OCI-LY1 (cell line): ENCODE measurements around the gene ABCB11.

Experiments used
- H2AFZ ChIP-seq: fragments of 200-600 bp; sonication (generic), shearing (Covaris generic); 2 replicates; pipeline ENCODE4 v1.6.0; 2014; ENCODE audit warnings: antibody characterized with exemption, mild to moderate bottlenecking, low read length
- H3F3A ChIP-seq: fragments of 200-600 bp; sonication (generic), shearing (Covaris generic); 2 replicates; pipeline ENCODE4 v1.6.0; 2014; ENCODE audit warnings: mild to moderate bottlenecking, antibody characterized with exemption, low read length, moderate library complexity; ENCODE audit not compliant: insufficient read depth
- H3K27ac ChIP-seq: fragments of 200-600 bp; sonication (generic); 2 replicates; pipeline ENCODE4 v1.5.1; 2014; ENCODE audit warnings: low read length, mixed run types, mild to moderate bottlenecking, low read depth; ENCODE audit not compliant: poor library complexity, severe bottlenecking
- H3K27me3 ChIP-seq: fragments of 200-600 bp; sonication (generic); 2 replicates; pipeline ENCODE4 v1.6.0; 2014; ENCODE audit warnings: antibody characterized with exemption, mild to moderate bottlenecking, low read length, moderate library complexity; ENCODE audit not compliant: insufficient read depth
- H3K36me3 ChIP-seq: fragments of 200-600 bp; sonication (generic); 2 replicates; pipeline ENCODE4 v1.6.1; 2014; ENCODE audit warnings: mild to moderate bottlenecking, antibody characterized with exemption, low read length, moderate library complexity, mixed read lengths; ENCODE audit not compliant: insufficient read depth
- H3K4me1 ChIP-seq: fragments of 200-600 bp; sonication (generic); 2 replicates; pipeline ENCODE4 v1.5.1; 2014; ENCODE audit warnings: mild to moderate bottlenecking, low read length, moderate library complexity; ENCODE audit not compliant: insufficient read depth, severe bottlenecking
- H3K4me2 ChIP-seq: fragments of 200-600 bp; sonication (generic), shearing (Covaris generic); 2 replicates; pipeline ENCODE4 v1.6.1; 2014; ENCODE audit warnings: low read length
- H3K4me3 ChIP-seq: fragments of 200-600 bp; sonication (generic); 2 replicates; pipeline ENCODE4 v1.5.1; 2014; ENCODE audit warnings: low read length, low read depth, mild to moderate bottlenecking, mixed read lengths; ENCODE audit not compliant: poor library complexity, severe bottlenecking
- H3K79me2 ChIP-seq: fragments of 200-600 bp; shearing (Covaris generic); 2 replicates; pipeline ENCODE4 v1.6.1; 2016; ENCODE audit warnings: mixed run types, low read length, mixed read lengths; ENCODE audit not compliant: insufficient read depth
- H3K9ac ChIP-seq: fragments of 200-600 bp; sonication (generic), shearing (Covaris generic); 2 replicates; pipeline ENCODE4 v1.6.1; 2014; ENCODE audit warnings: mild to moderate bottlenecking, low read length, mixed read lengths
- H3K9me2 ChIP-seq: fragments of 200-600 bp; sonication (generic), shearing (Covaris generic); 2 replicates; pipeline ENCODE4 v1.6.1; 2014; ENCODE audit warnings: low read depth, mild to moderate bottlenecking, low read length, mixed read lengths
- H3K9me3 ChIP-seq: fragments of 200-600 bp; shearing (Covaris generic); 2 replicates; pipeline ENCODE4 v1.6.1; 2014; ENCODE audit warnings: low read length, mixed read lengths
- H4K20me1 ChIP-seq: fragments of 200-600 bp; sonication (generic), shearing (Covaris generic); 2 replicates; pipeline ENCODE4 v1.6.0; 2016; ENCODE audit warnings: mild to moderate bottlenecking, low read length; ENCODE audit not compliant: insufficient read depth
- EZH2 ChIP-seq: fragments of 200-600 bp; sonication (generic), shearing (Covaris generic); IDR thresholded peaks from 2 replicates; pipeline ENCODE4 v1.8.0; 2017; ENCODE audit warnings: borderline replicate concordance, mixed run types, mild to moderate bottlenecking, antibody characterized with exemption, low read length, moderate library complexity, mixed read lengths
- TF ChIP-seq, protein P1 (sequence below): fragments of 200-600 bp; sonication (generic), shearing (Covaris generic); IDR thresholded peaks from 2 replicates; pipeline ENCODE4 v1.5.1; 2017; ENCODE audit warnings: mild to moderate bottlenecking, antibody characterized with exemption, low read length, moderate library complexity, mixed read lengths

Gene ABCB11

DNA sequence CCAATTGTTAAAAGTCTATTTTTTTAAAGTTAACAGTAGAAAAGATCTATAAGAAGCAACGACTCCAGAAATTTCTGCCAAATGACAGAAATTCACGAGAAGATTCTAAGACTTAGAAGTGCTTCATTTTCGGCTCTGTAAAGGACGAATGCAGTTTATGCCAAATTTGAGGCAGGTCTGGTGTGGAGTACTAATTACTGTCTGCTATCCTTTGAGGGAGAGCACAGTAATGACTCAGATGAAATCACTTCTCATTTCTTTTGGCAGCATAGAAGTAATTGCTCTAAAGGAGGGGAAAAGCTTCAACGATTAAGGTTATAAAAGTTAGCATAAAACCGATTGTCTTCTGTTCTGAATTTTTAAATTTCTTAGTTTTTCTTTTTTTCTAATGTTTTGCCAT is 118.7 kb downstream of the ABCB11 start:
- H3K27me3 ChIP-seq = peaks cover 6% of the 10 kb centered on the region; the same call in 1 of the 2 replicates
- H4K20me1 ChIP-seq = no peaks in the 10 kb centered on the region
- no peak overlapping the region for H3K4me3 ChIP-seq
- H3F3A ChIP-seq = no peaks in the 10 kb centered on the region
- no peaks in the 10 kb centered on the region for H3K36me3 ChIP-seq
- H3K79me2 ChIP-seq = no peaks in the 10 kb centered on the region
- no peak overlapping the region for H3K9ac ChIP-seq
- no peak overlapping the region for H3K27ac ChIP-seq
- H2AFZ ChIP-seq = no peak overlapping the region
- H3K4me1 ChIP-seq = no peaks in the 10 kb centered on the region
- H3K9me2 ChIP-seq = no peaks in the 10 kb centered on the region
- no peak overlapping the region for H3K4me2 ChIP-seq
- no peaks in the 10 kb centered on the region for H3K9me3 ChIP-seq
- TF ChIP-seq, protein P1, sequence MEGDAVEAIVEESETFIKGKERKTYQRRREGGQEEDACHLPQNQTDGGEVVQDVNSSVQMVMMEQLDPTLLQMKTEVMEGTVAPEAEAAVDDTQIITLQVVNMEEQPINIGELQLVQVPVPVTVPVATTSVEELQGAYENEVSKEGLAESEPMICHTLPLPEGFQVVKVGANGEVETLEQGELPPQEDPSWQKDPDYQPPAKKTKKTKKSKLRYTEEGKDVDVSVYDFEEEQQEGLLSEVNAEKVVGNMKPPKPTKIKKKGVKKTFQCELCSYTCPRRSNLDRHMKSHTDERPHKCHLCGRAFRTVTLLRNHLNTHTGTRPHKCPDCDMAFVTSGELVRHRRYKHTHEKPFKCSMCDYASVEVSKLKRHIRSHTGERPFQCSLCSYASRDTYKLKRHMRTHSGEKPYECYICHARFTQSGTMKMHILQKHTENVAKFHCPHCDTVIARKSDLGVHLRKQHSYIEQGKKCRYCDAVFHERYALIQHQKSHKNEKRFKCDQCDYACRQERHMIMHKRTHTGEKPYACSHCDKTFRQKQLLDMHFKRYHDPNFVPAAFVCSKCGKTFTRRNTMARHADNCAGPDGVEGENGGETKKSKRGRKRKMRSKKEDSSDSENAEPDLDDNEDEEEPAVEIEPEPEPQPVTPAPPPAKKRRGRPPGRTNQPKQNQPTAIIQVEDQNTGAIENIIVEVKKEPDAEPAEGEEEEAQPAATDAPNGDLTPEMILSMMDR = no peak
- TF ChIP-seq EZH2 = no peak

DNA sequence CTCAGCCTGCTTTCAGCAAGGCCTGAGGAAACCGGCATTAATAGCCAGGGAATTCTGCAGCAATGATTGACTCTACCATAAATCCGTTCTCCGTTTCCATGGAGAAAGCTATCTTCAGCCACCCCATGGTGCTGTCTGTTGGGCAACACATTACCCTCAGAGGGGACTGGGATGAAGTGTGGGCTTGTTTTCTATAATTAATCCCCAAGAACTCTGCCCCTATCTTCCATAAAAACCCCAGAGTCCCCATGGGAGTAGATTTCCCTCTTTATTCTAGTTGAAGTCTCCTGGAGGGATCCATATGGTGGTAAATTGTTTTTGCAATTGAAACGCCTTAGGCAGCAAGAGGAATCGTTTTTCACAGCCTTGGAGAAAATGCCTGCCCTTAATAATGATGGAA is 120.8 kb downstream of the ABCB11 start:
- Histone ChIP-seq H3K27me3 (peaks cover 6% of the 10 kb centered on the region; the same call in 1 of the 2 replicates), H3K9ac (no peak overlapping the region), H3F3A (no peaks in the 10 kb centered on the region), H3K4me2 (no peak overlapping the region), H3K4me1 (no peaks in the 10 kb centered on the region), H3K27ac (no peak overlapping the region), H3K4me3 (no peak overlapping the region), H3K9me2 (no peaks in the 10 kb centered on the region), H3K79me2 (no peaks in the 10 kb centered on the region), H3K36me3 (no peaks in the 10 kb centered on the region), H4K20me1 (no peaks in the 10 kb centered on the region), H3K9me3 (no peaks in the 10 kb centered on the region), H2AFZ (no peak overlapping the region)
- no peak for TF ChIP-seq EZH2
- TF ChIP-seq, protein P1 = no peak

- H3K4me1 ChIP-seq = no peaks in the 10 kb centered on the region
Observed at GRCh38 chr2:168907940-168908662, 123.0 kb downstream of the ABCB11 start.

More at GRCh38 chr2:168907940-168908662, 123.0 kb downstream of the ABCB11 start:
- H3K9ac ChIP-seq = no peak overlapping the region
- no peak overlapping the region for H2AFZ ChIP-seq
- H3K79me2 ChIP-seq = no peaks in the 10 kb centered on the region
- no peak overlapping the region for H3K4me2 ChIP-seq
- H3K4me3 ChIP-seq = no peak overlapping the region
- no peaks in the 10 kb centered on the region for H3K9me2 ChIP-seq
- H3K27me3 ChIP-seq = peaks cover 6% of the 10 kb centered on the region; the same call in 1 of the 2 replicates
- no peak overlapping the region for H3K27ac ChIP-seq
- H3F3A ChIP-seq = no peaks in the 10 kb centered on the region
- H4K20me1 ChIP-seq = no peaks in the 10 kb centered on the region
- H3K9me3 ChIP-seq = no peaks in the 10 kb centered on the region
- no peaks in the 10 kb centered on the region for H3K36me3 ChIP-seq
- TF ChIP-seq, protein P1 = no peak
- no peak for TF ChIP-seq EZH2
